ENCODE measurements around the gene ELP5.

DNA sequence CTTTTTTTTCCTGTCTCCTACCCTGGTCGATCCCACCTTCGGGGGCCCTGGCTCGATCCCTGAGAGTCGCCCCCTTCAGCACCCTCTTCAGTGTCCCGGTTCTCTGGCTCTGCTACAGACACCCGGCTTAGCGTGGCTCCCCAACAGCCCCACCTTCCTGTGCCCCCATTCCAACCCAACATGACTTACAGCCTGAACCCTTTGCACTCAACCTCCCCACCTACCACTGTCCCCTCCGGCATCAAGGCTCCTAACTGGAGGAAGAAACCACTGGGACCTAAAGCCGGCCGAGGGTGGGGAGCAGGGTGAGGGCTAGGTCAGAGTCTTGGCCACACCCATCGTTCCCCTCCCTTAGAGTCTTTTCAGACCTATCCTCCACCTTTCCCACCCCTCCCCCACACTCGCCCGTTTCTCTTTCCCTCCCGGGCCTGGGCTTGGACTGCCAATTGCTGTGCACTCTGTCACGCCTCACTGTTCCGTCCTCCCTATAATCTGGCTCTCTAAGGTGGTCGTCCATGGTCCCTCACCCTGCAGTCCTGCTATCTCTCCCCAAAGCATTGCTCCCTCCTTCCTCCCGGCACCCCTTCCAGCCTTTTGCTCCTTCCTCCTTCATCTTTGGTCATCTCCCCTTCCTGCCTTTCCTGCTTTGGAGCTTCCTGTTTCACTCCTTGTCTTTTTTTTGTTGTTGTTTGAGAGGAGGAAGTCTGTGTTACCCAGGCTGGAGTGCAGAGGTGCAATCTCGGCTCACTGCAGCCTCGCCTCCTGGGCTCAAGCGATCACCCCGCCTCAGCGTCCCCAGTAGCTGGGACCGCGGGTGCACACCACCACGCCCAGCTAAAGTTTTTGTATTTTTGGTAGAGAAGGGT, 11.2 kb downstream of the ELP5 start:
- TF ChIP-seq POLR2A (IDR thresholded peaks at IDR 0.05), result no peak
- TF ChIP-seq, protein P1, sequence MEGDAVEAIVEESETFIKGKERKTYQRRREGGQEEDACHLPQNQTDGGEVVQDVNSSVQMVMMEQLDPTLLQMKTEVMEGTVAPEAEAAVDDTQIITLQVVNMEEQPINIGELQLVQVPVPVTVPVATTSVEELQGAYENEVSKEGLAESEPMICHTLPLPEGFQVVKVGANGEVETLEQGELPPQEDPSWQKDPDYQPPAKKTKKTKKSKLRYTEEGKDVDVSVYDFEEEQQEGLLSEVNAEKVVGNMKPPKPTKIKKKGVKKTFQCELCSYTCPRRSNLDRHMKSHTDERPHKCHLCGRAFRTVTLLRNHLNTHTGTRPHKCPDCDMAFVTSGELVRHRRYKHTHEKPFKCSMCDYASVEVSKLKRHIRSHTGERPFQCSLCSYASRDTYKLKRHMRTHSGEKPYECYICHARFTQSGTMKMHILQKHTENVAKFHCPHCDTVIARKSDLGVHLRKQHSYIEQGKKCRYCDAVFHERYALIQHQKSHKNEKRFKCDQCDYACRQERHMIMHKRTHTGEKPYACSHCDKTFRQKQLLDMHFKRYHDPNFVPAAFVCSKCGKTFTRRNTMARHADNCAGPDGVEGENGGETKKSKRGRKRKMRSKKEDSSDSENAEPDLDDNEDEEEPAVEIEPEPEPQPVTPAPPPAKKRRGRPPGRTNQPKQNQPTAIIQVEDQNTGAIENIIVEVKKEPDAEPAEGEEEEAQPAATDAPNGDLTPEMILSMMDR (IDR thresholded peaks at IDR 0.05), result no peak
